ENCODE data around the gene DHX35.
"Not testable (repeated sequence)": the region's sequence is repeated elsewhere in the genome, so short reads cannot be mapped to it uniquely, and the experiment has no call there.

The DHX35 gene

GRCh38 chr20:38979434-38979833 lies 17.3 kb downstream of the DHX35 start:
- no peak for DNase-seq (ENCODE audit: low read depth in 3 of 3)

GRCh38 chr20:38979842-38980241 lies 17.7 kb downstream of the DHX35 start:
- DNase-seq (ENCODE audit: low read depth in 3 of 3), result no peak

- no peak for DNase-seq (ENCODE audit: low read depth in 3 of 3)
These were observed 20.1 kb downstream of the DHX35 start for GRCh38 chr20:38982291-38982690.

GRCh38 chr20:38985060-38985459 lies 22.9 kb downstream of the DHX35 start:
- no peak for DNase-seq (ENCODE audit: low read depth in 3 of 3)

- no peak for DNase-seq (ENCODE audit: low read depth in 3 of 3)
These were observed 23.5 kb downstream of the DHX35 start for GRCh38 chr20:38985603-38986170.

GRCh38 chr20:38986663-38987062 lies 24.5 kb downstream of the DHX35 start:
- no peak for DNase-seq (ENCODE audit: low read depth in 3 of 3)

- no peak for DNase-seq (ENCODE audit: low read depth in 3 of 3)
These were observed 25.6 kb downstream of the DHX35 start for GRCh38 chr20:38987777-38988176.

- no peak for DNase-seq (ENCODE audit: low read depth in 3 of 3)
These were observed 28.6 kb downstream of the DHX35 start for GRCh38 chr20:38990728-38991127.

- DNase-seq (ENCODE audit: low read depth in 3 of 3), result no peak
These were observed 29.9 kb downstream of the DHX35 start for GRCh38 chr20:38991814-38992704.

- DNase-seq (ENCODE audit: low read depth in 3 of 3), result no peak
These were observed 33.4 kb downstream of the DHX35 start for GRCh38 chr20:38995536-38996044.

GRCh38 chr20:38996866-38997265 lies 34.7 kb downstream of the DHX35 start:
- not testable (repeated sequence) for DNase-seq (ENCODE audit: low read depth in 3 of 3)

GRCh38 chr20:38997622-38998021 lies 35.5 kb downstream of the DHX35 start:
- DNase-seq (ENCODE audit: low read depth in 3 of 3), result peak; percentile 11 to 76 (median 14)

GRCh38 chr20:38999217-38999616 lies 37.1 kb downstream of the DHX35 start:
- no peak for DNase-seq (ENCODE audit: low read depth in 3 of 3)

- no peak for DNase-seq (ENCODE audit: low read depth in 3 of 3)
These were observed 38.1 kb downstream of the DHX35 start for GRCh38 chr20:38999965-39000910.

GRCh38 chr20:39004508-39004907 lies 42.4 kb downstream of the DHX35 start:
- DNase-seq (ENCODE audit: low read depth in 3 of 3), result peak in 1 of 3 experiments; percentile 11

GRCh38 chr20:39009348-39009747 lies 47.2 kb downstream of the DHX35 start:
- no peak for DNase-seq (ENCODE audit: low read depth in 3 of 3)

GRCh38 chr20:39010496-39010895 lies 48.4 kb downstream of the DHX35 start:
- DNase-seq (ENCODE audit: low read depth in 3 of 3), result no peak

- DNase-seq (ENCODE audit: low read depth in 3 of 3), result no peak
These were observed 51.5 kb downstream of the DHX35 start for GRCh38 chr20:39013662-39014109.

GRCh38 chr20:39016041-39016440 lies 53.9 kb downstream of the DHX35 start:
- no peak for DNase-seq (ENCODE audit: low read depth in 3 of 3)

GRCh38 chr20:39016506-39016905 lies 54.4 kb downstream of the DHX35 start:
- no peak for DNase-seq (ENCODE audit: low read depth in 3 of 3)

GRCh38 chr20:39019027-39019426 lies 56.9 kb downstream of the DHX35 start:
- DNase-seq (ENCODE audit: low read depth in 3 of 3), result no peak

GRCh38 chr20:39019805-39020325 lies 57.7 kb downstream of the DHX35 start:
- peak in 2 of 3 experiments; percentile 10 to 27 for DNase-seq (ENCODE audit: low read depth in 3 of 3)
